Measurements from ENCODE around the gene SLC8A1.

GRCh38 chr2:40480073-40480472 lies 28.2 kb upstream of the SLC8A1 start:
- TF ChIP-seq ZNF510 (CRISPR knock-in tag; IDR thresholded peaks at IDR 0.05; ENCODE audit: low read depth) (no peak), NCOA2 (CRISPR knock-in tag; IDR thresholded peaks at IDR 0.05) (no peak), GTF2F1 (IDR thresholded peaks at IDR 0.05; ENCODE audit: low read length) (no peak), SP1 (IDR thresholded peaks at IDR 0.05) (no peak), SP1 (CRISPR knock-in tag; IDR thresholded peaks at IDR 0.05) (no peak), MTF1 (CRISPR knock-in tag; IDR thresholded peaks at IDR 0.05) (no peak), SAFB2 (CRISPR knock-in tag; IDR thresholded peaks at IDR 0.05; ENCODE audit: borderline replicate concordance, low read depth) (no peak), HDAC6 (IDR thresholded peaks at IDR 0.05; ENCODE audit: low read depth, low read length) (no peak), MAX (IDR thresholded peaks at IDR 0.05) (no peak), CTCF (CRISPR knock-in tag; IDR thresholded peaks at IDR 0.05) (no peak), TARDBP (CRISPR knock-in tag; IDR thresholded peaks at IDR 0.05) (no peak), POLR2A (IDR thresholded peaks at IDR 0.05; ENCODE audit: insufficient read depth in 1 of 2, low read depth in 2 of 2, low read length in 2 of 2) (no peak), ZNF549 (CRISPR knock-in tag; IDR thresholded peaks at IDR 0.05) (no peak), REST (IDR thresholded peaks at IDR 0.05; ENCODE audit: borderline replicate concordance in 1 of 2, low read depth in 1 of 2, low read length in 2 of 2) (no peak), ZNF598 (CRISPR knock-in tag; IDR thresholded peaks at IDR 0.05; ENCODE audit: borderline replicate concordance) (no peak)
